HG02642 (cell line): ENCODE measurements around the gene AP5S1.
"Not testable (repeated sequence)": the region's sequence is repeated elsewhere in the genome, so short reads cannot be mapped to it uniquely, and the experiment has no call there.

Experiments used
- ATAC-seq: cut with Tn5 transposase; IDR thresholded peaks from one replicate; pipeline ENCODE4 v1.9.1; 2021; ENCODE audit warnings: mild to moderate bottlenecking; ENCODE audit not compliant: unreplicated experiment, poor library complexity

AP5S1 gene

DNA sequence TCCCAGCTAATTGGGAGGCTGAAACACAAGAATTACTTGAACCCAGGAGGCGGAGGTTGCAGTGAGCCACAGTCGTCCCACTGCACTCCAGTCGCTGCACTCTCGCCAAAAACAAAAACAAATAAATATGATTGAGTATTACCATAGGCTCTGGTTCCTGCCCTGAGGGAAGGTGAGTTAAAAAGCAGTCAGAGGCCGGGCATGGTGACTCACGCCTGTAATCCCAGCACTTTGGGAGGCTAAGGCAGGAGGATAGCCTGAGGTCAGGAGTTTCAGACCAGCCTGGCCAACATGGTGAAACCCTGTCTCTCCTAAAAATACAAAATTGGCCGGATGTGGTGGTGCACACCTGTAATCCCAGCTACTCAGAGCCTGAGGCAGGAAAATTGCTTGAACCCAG is 19.9 kb downstream of the AP5S1 start:
- ATAC-seq = not testable (repeated sequence)

GRCh38 chr20:3842348-3842930 is 22.1 kb downstream of the AP5S1 start:
- no peak for ATAC-seq

GRCh38 chr20:3843490-3843889 is 23.1 kb downstream of the AP5S1 start:
- ATAC-seq = no peak

DNA sequence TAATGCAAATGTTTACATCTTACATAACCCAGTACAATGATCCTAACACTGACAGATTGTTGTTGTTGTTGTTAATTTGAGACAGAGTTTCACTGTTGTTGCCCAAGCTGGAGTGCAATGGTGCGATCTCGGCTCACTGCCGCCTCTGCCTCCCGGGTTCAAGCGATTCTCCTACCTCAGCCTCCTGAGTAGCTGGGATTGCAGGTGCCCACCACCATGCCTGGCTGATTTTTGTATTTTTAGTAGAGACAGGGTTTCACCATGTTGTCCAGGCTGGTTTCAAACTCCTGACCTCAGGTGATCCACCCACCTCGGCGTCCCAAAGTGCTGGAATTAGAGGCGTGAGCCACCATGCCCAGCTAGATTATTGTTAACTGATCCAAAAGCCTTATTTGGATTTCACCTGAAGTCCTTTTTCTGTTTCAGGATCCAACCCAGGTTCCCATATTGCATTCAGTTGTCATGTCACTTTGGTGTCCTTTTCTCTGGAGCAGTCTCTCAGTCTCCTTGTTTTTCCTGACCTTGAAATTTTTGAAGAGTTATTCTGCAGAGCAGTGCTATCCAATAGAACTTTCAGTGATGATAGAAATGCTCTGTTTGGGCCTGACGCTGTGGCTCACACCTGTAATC is 23.8 kb downstream of the AP5S1 start:
- not testable (repeated sequence) for ATAC-seq

DNA sequence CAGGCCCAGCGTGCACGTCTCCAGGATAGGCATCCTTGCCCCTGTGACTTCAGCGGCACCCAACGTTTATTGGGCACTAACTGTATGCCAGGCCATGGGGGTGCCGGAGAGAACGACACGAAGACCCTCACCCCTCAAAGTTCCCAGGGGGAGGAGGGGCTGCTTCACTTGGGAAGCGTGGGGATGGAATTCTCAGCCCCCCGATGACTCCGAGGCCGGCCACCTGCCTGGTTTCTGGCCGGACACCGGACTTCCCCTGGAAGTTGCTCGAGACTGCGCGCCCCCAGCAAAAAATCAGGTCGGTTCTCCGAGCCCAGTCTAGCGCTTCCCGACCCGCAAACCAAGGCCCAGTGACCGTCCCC is 26.0 kb downstream of the AP5S1 start:
- no peak for ATAC-seq

GRCh38 chr20:3846740-3847428 is 26.5 kb downstream of the AP5S1 start, which contains the start of gene MAVS:
Gene MAVS (plus strand): TSS chr20:3846834. CDS start chr20:3854625, 7,791 bp downstream.
- peak; percentile 94 for ATAC-seq

- no peak for ATAC-seq
These were observed 27.1 kb downstream of the AP5S1 start for GRCh38 chr20:3847429-3847940.

DNA sequence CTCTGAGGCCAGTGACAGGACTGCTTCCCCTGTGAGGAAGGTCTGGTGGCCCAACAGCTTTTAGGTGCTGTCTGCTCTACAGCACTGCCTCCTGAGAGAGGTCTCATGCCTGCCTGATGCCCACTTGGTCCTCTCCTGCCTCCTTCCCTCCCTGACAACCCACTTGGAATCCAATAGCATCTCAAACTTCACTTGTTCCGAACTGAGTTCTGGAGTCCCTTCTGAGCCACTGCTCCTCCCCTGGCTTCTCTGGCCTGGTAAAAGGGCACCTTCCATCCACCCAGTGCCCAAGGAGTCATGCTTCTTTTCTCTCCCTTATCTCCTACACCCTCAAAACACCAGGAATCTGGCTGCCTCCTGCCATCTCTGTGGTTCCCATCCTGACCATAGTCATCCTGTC is 28.2 kb downstream of the AP5S1 start:
- ATAC-seq = no peak

DNA sequence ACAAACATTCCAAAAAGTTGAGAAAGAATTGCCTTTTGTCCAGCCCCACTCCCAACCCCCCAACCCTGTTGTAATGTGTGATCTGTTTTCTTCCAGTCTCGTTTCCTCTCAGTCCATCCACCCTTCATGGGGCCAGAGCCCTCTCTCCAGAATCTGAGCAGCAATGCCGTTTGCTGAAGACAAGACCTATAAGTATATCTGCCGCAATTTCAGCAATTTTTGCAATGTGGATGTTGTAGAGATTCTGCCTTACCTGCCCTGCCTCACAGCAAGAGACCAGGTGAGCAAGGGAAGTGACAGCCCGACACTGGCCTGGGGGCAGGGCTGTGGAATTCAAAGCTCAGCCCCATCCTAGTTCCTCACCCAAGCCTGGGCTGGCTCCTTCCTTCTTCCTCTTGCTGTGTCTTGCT is 34.1 kb downstream of the AP5S1 start:
- no peak for ATAC-seq

GRCh38 chr20:3857405-3857804 is 37.1 kb downstream of the AP5S1 start:
- no peak for ATAC-seq

- no peak for ATAC-seq
These were observed 38.3 kb downstream of the AP5S1 start for GRCh38 chr20:3858689-3859088.

GRCh38 chr20:3861191-3861590 is 40.8 kb downstream of the AP5S1 start:
- ATAC-seq = no peak

- ATAC-seq = no peak
These were observed 42.0 kb downstream of the AP5S1 start for GRCh38 chr20:3862333-3862732.

DNA sequence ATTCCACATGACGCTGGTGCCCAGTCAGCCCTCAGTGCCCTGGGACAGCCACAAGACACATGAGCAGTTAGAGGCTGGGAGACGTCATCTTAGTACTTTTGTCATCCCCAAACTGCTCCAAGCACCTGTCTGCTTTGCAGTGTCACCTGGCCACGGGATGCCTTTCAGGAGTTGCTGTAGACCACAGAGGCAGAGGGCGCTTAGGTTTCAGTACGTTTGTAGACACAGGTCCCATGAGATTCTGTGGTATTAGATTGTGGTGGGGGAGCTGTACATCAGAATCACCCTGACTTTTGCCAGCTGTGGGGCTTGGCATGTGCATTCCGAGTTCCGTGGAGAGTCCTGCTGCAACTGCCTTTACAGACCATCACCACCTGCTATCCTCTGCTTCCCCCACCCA is 43.0 kb downstream of the AP5S1 start:
- no peak for ATAC-seq

DNA sequence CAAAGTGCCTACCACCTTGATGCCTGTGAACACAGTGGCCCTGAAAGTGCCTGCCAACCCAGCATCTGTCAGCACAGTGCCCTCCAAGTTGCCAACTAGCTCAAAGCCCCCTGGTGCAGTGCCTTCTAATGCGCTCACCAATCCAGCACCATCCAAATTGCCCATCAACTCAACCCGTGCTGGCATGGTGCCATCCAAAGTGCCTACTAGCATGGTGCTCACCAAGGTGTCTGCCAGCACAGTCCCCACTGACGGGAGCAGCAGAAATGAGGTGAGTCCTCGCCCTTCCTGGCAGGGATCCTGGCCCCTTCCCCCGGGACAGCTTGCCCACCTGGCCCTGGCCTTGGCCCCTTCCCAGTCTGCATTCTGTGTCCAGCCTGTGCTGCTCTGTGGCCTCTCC is 44.2 kb downstream of the AP5S1 start:
- no peak for ATAC-seq

- ATAC-seq = no peak
These were observed 45.0 kb downstream of the AP5S1 start for GRCh38 chr20:3865152-3865886.

DNA sequence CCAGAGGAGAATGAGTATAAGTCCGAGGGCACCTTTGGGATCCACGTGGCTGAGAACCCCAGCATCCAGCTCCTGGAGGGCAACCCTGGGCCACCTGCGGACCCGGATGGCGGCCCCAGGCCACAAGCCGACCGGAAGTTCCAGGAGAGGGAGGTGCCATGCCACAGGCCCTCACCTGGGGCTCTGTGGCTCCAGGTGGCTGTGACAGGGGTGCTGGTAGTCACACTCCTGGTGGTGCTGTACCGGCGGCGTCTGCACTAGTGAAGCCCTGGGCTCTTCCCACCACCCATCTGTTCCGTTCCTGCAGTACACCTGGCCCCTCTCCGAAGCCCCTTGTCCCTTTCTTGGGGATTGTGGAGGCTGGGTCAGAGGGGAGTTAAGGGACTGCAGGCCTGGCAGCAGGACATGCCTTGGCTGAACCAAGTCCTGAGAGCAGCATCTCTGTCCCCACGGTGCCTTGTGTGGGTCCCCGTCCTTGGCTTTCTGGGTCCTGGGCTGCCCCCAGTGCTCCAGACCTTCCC is 45.6 kb downstream of the AP5S1 start:
- ATAC-seq = no peak

DNA sequence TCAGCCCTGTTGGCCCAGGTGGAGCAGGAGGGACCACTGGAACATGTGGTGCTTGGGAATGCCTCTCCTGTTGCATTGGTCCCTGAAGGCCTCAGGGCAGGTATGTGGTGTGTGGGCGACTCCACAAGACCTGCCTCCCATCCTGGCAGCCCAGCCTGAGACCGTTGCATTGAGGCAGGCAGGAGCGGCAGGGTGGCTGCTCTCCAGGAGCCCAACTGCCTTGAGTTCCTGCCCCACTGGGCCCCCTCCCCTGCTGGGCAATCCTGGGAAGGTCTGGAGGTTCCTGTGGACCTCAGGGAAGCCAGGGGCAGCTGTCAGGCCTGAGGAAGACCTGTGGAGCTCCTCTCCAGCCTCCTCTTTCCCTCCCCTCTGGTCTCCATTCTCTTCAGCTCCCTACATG is 46.1 kb downstream of the AP5S1 start:
- no peak for ATAC-seq

DNA sequence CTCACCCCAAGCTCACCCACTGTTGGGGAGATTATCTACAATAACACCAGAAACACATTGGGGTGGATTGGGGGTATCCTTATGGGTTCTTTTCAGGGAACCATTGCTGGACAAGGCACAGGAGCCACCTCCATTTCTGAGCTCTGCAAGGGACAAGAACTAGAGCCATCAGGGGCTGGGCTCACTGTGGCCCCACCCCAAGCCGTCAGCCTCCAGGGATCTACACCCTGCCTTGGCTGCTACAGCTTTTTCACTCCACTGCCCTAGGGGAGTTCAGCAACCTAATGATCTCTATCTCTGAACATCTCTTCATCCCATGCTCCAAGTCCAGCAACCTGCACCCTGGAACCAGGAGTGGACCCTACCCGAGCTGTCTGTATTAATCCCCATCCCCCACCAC is 47.5 kb downstream of the AP5S1 start:
- ATAC-seq = no peak

DNA sequence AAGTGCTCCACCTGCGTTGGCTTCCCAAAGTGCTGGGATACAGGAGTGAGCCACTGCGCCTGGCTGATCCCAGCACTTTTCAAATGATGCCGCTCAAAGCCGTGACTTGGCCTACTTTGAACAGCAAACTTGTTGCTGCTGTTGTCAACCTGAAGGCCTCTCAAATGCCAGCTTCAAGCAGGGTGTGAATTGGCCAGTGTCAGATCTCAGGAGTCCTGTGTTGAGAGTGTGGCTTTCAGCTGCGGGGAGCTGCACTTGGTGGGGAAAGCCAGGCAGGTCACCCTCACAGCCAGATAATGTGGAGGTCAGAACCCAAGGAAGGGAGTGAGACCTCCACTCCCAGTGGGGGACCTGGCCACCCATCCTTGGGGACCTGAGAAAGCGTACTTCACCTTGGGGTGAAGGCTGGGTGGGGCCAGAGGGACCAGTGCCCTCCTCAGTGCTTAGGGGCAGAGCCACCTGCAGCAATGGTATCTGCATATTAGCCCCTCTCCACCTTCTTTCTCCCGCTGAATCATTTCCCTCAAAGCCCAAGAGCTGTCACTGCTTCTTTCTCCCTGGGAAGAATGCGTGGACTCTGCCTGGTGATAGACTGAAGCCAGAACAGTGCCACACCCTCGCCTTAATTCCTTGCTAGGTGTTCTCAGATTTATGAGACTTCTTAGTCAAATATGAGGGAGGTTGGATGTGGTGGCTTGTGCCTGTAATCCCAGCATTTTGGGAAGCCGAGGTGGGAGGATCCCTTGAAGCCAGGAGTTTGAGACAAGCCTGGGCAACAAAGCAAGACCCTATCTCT is 49.7 kb downstream of the AP5S1 start:
- no peak for ATAC-seq
